A549 (cell line): ENCODE data around the gene EBF4. TPM values are rescaled to one million over a fixed set of nuclear protein-coding genes. Genes with fewer than 3 reads are reported as not detected.

Experiments
- ATAC-seq, 2 experiments: fragments of 200-7000 bp in 1 of 2; fragments of >200 bp in 1 of 2; cut with Nextera tagmentation in 1 of 2; cut with Tn5 transposase in 1 of 2; 3 replicates each; pipeline versions ENCODE4 v1.8.0 to v1.9.1; 2018 to 2020; ENCODE audit warnings: mild to moderate bottlenecking in 1 of 2, moderate library complexity in 1 of 2
- CTCF ChIA-PET: fragments of 300-600 bp; sonication (Branson Sonifier 250); formaldehyde crosslinking; extraction: SDS; loops from one replicate; lab custom pipeline; 2021; ENCODE audit warnings: antibody characterized with exemption, inconsistent platforms; lab: Yijun Ruan, JAX
- POLR2A ChIA-PET: fragments of 350-600 bp; formaldehyde crosslinking; extraction: SDS; loops from one replicate; lab custom pipeline; 2021; ENCODE audit warnings: antibody characterized with exemption, inconsistent platforms; lab: Yijun Ruan, JAX
- DNase-seq, 2 experiments: peaks; one replicate each; pipeline versions ENCODE4 v3.0.0 to v3.0.0-alpha.2; 2011 to 2016; ENCODE audit warnings: low read depth in 1 of 2, low spot score in 1 of 2
- FAIRE-seq: peaks from 2 replicates; lab custom pipeline; 2011; peaks lifted over from hg19 to GRCh38; lab: Jason Lieb, UNC
- H3K27ac ChIP-seq, 2 experiments: fragments of >200 bp; sonication (Bioruptor Twin); formaldehyde crosslinking; 3 replicates each; pipeline ENCODE4 v1.5.1; 2016 to 2017
- H3K4me1 ChIP-seq: fragments of >200 bp; sonication (Bioruptor Twin); formaldehyde crosslinking; 3 replicates; pipeline ENCODE4 v1.6.1; 2016
- H3K4me2 ChIP-seq: fragments of >200 bp; sonication (Bioruptor Twin); formaldehyde crosslinking; 3 replicates; pipeline ENCODE4 v1.6.1; 2016
- H3K4me3 ChIP-seq: fragments of >200 bp; sonication (Bioruptor Twin); formaldehyde crosslinking; 3 replicates; pipeline ENCODE4 v1.5.1; 2016
- H3K9me3 ChIP-seq: fragments of >200 bp; sonication (Bioruptor Twin); formaldehyde crosslinking; 3 replicates; pipeline ENCODE4 v1.6.1; 2016
- CHD2 ChIP-seq: fragments of 150-350 bp; IDR thresholded peaks from 2 replicates; pipeline ENCODE4 v1.6.1; 2014; ENCODE audit warnings: low read length; ENCODE audit not compliant: partially characterized antibody
- E2F6 ChIP-seq: IDR thresholded peaks from 2 replicates; pipeline ENCODE4 v1.6.1; 2012; ENCODE audit warnings: low read depth, borderline replicate concordance
- EP300 ChIP-seq, 2 experiments: fragments of >200 bp; sonication (Bioruptor Twin); formaldehyde crosslinking; IDR thresholded peaks; 2 replicates in 1 of 2; 3 replicates in 1 of 2; pipeline ENCODE4 v1.6.1; 2016 to 2017
- ESRRA ChIP-seq: fragments of 150-350 bp; IDR thresholded peaks from 2 replicates; pipeline ENCODE4 v1.6.1; 2014; ENCODE audit warnings: mild to moderate bottlenecking, low read length, borderline replicate concordance
- GATA3 ChIP-seq: IDR thresholded peaks from 2 replicates; pipeline ENCODE4 v1.6.1; 2012; ENCODE audit warnings: borderline replicate concordance
- HOXB5 ChIP-seq: fragments of 250-450 bp; sonication (Bioruptor Pico); IDR thresholded peaks from 2 replicates; pipeline ENCODE4 v1.5.0; 2020; ENCODE audit warnings: mild to moderate bottlenecking, moderate library complexity
- JUN ChIP-seq, 2 experiments: fragments of >200 bp; sonication (Bioruptor Twin); formaldehyde crosslinking; IDR thresholded peaks; 2 replicates in 1 of 2; 3 replicates in 1 of 2; pipeline ENCODE4 v1.6.1; 2016 to 2017
- JUNB ChIP-seq: fragments of >200 bp; sonication (Bioruptor Twin); formaldehyde crosslinking; IDR thresholded peaks from 2 replicates; pipeline ENCODE4 v1.6.1; 2016
- MAFK ChIP-seq: fragments of 450-650 bp; IDR thresholded peaks from 2 replicates; pipeline ENCODE4 v1.6.1; 2014; ENCODE audit not compliant: partially characterized antibody
- MAX ChIP-seq: IDR thresholded peaks from 2 replicates; pipeline ENCODE4 v1.6.1; 2012
- MAZ ChIP-seq: fragments of 150-350 bp; IDR thresholded peaks from 2 replicates; pipeline ENCODE4 v1.6.1; 2014; ENCODE audit warnings: antibody characterized with exemption, low read depth, low read length, borderline replicate concordance
- MYC ChIP-seq: IDR thresholded peaks from 2 replicates; pipeline ENCODE4 v1.6.1; 2012; ENCODE audit warnings: mild to moderate bottlenecking, inconsistent platforms, low read length, improper control_type of control experiment, borderline replicate concordance
- NR3C1 ChIP-seq: fragments of >200 bp; sonication (Bioruptor Twin); formaldehyde crosslinking; IDR thresholded peaks from 3 replicates; pipeline ENCODE4 v1.6.1; 2017
- RCOR1 ChIP-seq: fragments of 150-350 bp; IDR thresholded peaks from 2 replicates; pipeline ENCODE4 v1.6.1; 2014; ENCODE audit warnings: antibody characterized with exemption, low read length, low read depth
- REST ChIP-seq: fragments of 200-600 bp; sonication (generic); IDR thresholded peaks from 2 replicates; pipeline ENCODE4 v1.6.1; 2016; ENCODE audit warnings: antibody characterized with exemption, mild to moderate bottlenecking, moderate library complexity
- TFCP2L1 ChIP-seq: fragments of 250-450 bp; sonication (Bioruptor Pico); IDR thresholded peaks from 2 replicates; pipeline ENCODE4 v1.5.0; 2021; ENCODE audit warnings: mild to moderate bottlenecking
- USF2 ChIP-seq: fragments of 450-650 bp; IDR thresholded peaks from 2 replicates; pipeline ENCODE4 v1.6.1; 2014; ENCODE audit warnings: antibody characterized with exemption
- ZFP36 ChIP-seq: fragments of 450-650 bp; IDR thresholded peaks from 2 replicates; pipeline ENCODE4 v1.6.1; 2014; ENCODE audit warnings: borderline replicate concordance; ENCODE audit not compliant: partially characterized antibody
- ZNF302 ChIP-seq: fragments of 250-450 bp; sonication (Bioruptor Pico); IDR thresholded peaks from 2 replicates; pipeline ENCODE4 v1.9.0; 2021; ENCODE audit warnings: inconsistent platforms, mild to moderate bottlenecking, moderate library complexity
- WGBS: methylation state at CpG from one replicate; pipeline ENCODE4 v1.1.6; 2017; ENCODE audit errors: missing lambda C conversion rate; 5-methylcytosine and 5-hydroxymethylcytosine counted together
- polyA plus RNA-seq, 4 experiments: library from polyadenylated mRNA; depleted of rRNA in 3 of 4; stranded (reverse); fragments of >200 nt; fragmentation: RNase III in 1 of 4; extraction: RNeasy Plus Mini Kit Qiagen cat#74134 plus additional on column Dnase treatment in 1 of 4; gene quantifications; 2 replicates in 3 of 4; 3 replicates in 1 of 4; pipeline ENCODE4 v1.2.3, GENCODE V29; 2011 to 2017
- TF ChIP-seq, protein P1 (sequence below): IDR thresholded peaks from 2 replicates; pipeline ENCODE4 v1.6.1; 2012

EBF4 gene
- polyA plus RNA-seq, 2 of the 4 experiments (the other 2 are of a cell fraction) = 2.2 to 3.2 TPM

DNA sequence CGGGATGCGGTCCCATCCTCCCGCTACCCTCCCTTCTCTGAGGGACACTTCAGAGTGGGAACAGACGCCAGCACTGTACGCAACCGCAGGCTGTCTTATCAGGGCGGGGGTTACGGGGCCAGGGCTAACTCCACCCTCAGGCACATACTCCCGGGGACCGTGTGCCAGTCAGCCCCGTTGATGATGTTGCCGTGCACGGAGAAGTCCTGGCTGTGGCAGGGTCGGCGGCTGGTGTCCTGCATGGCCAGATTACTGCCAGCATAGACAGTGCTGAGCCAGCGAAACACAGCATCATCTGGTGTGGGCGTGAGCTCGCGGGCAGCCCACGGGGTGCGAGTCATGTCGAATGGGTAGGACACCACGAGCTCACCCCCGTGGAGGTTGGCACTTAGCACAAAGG is 102.9 kb downstream of the EBF4 start:
- Histone ChIP-seq H3K27ac (no peak overlapping the region), H3K4me3 (no peak overlapping the region), H3K4me2 (no peak overlapping the region), H3K4me1 (no peaks in the 10 kb centered on the region), H3K9me3 (no peaks in the 10 kb centered on the region; the same call in 2 of the 3 replicates)
- DNase-seq (no peak), ATAC-seq (no peak; a peak in 1 of 6 replicates), FAIRE-seq (no peak)
- ChIA-PET POLR2A (no interaction called here), CTCF (interaction anchor here (0.6 to 3.0 kb wide), 5 partner anchors 26 to 460 kb away, joined by 3 to 8 read pairs (median 5); no protein-coding TSS in a partner anchor)
- WGBS = 71% methylated on average over 16 of the region's 24 CpGs
- TF ChIP-seq MAFK = peak; percentile 72
- TF ChIP-seq RCOR1 = no peak
- no peak for TF ChIP-seq ESRRA

- 51% methylated on average over 20 of the region's 20 CpGs for WGBS
- TF ChIP-seq USF2 = no peak
- ATAC-seq (no peak), FAIRE-seq (no peak), DNase-seq (no peak)
- ChIA-PET CTCF (interaction anchor here (1.0 kb wide), 1 partner anchor 16 kb away, joined by 3 read pairs; no protein-coding TSS in a partner anchor), POLR2A (no interaction called here)
- no peak overlapping the region for H3K4me2 ChIP-seq
- H3K9me3 ChIP-seq = peaks cover 7% of the 10 kb centered on the region; the same call in 2 of the 3 replicates
- H3K27ac ChIP-seq = no peak overlapping the region
- no peak overlapping the region for H3K4me3 ChIP-seq
- H3K4me1 ChIP-seq = no peaks in the 10 kb centered on the region
Observed at GRCh38 chr20:2796011-2796660, 103.6 kb downstream of the EBF4 start.

DNA sequence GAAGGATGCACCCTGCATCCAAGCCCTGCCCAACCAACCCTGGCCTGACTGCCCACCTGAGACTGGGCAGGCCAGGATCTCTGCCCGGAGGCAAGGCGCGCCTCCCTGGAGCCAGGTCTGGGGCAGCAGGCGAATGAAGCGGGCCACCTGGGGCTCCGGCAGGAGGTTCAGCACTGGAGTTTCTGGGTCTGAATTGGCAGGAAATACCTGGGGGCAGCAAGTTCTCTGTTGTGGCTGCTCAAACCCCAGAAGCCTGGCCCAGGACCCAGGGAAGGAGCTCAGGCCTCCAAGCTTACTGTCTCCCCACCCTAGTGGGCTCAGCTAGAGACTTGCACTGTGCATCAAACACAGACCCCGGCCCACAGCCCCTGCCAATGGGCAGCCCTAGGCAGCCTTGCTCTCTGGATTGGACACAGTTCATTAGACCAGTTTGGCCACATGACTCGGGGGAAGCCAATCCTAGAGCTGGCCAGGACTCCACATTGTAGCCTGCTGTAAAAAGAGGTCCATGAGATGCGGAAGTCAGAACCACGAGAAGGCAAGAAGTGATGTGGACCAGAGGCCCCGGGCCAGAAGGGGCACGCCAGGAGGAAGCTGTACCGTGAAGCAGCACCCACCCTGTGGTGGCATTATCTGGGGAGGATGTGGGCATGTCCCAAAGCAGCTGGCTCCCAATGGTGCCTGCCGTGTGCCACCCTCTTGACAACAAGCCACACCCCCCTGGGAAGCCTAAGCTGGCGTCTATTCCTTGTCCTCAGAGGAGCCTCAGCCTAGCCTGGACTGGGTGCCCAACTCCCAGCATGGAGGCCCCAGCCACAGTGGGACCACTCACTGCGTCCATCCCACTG is 104.8 kb downstream of the EBF4 start:
- ChIA-PET CTCF (interaction anchor here (0.7 to 2.7 kb wide), 4 partner anchors 15 to 55 kb away, joined by 3 to 8 read pairs (median 4); no protein-coding TSS in a partner anchor), POLR2A (no interaction called here)
- ATAC-seq (no peak), FAIRE-seq (no peak), DNase-seq (no peak)
- H3K4me1 ChIP-seq = no peaks in the 10 kb centered on the region
- WGBS = 62% methylated on average over 16 of the region's 16 CpGs
- H3K4me3 ChIP-seq = no peak overlapping the region
- no peak overlapping the region for H3K27ac ChIP-seq
- H3K9me3 ChIP-seq = peaks cover 12% of the 10 kb centered on the region; the same call in 2 of the 3 replicates
- TF ChIP-seq TFCP2L1 = no peak
- no peak for TF ChIP-seq ZFP36
- no peak for TF ChIP-seq NR3C1
- TF ChIP-seq GATA3 = no peak
- TF ChIP-seq CHD2 = no peak
- TF ChIP-seq MAX = no peak
- no peak for TF ChIP-seq JUNB
- TF ChIP-seq ESRRA = no peak
- TF ChIP-seq JUN (IDR thresholded peaks at IDR 0.05) = no peak
- no peak for TF ChIP-seq ZNF302 (CRISPR knock-in tag)
- TF ChIP-seq MYC = no peak
- TF ChIP-seq MAFK = no peak
- TF ChIP-seq HOXB5 (CRISPR knock-in tag) = no peak
- no peak overlapping the region for H3K4me2 ChIP-seq

DNA sequence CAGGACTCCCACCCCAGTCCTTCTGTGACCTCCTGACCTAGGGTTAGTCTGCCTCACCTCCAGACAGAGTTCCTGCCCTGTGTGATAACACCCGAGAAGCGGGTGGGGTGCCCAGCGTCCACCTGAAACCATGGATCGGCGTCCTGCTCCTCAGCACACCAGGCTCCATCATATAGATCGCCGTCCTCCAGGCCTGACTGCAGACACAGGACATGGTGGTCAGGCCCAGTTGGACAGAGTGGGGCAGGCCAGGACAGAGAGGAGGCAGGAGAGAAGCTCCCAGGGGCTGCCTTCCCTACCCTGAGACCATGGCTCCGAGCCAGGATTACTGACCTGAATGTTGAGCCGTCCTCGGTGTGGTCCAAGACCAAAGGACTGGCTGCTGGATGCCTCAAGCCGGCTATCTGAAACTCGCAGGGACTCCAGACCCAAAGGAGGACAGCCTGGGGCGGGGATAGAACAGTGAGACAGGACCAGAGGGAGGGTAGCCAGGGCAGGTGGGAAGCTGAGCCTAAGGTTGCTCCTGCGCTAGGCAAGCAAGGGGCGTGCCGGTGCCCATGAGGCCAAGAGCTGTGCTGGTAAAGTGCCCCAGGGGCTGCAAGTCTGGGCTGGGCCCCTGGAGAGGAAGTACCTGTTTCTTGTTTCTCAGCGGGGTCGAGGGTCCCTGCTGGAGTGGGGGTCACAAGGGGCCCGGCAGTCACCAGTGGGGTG is 105.7 kb downstream of the EBF4 start:
- ATAC-seq = no peak
- TF ChIP-seq MAZ (no peak), CHD2 (no peak), E2F6 (no peak), REST (no peak), EP300 (IDR thresholded peaks at IDR 0.05) (no peak), JUN (IDR thresholded peaks at IDR 0.05) (no peak)
- TF ChIP-seq, protein P1, sequence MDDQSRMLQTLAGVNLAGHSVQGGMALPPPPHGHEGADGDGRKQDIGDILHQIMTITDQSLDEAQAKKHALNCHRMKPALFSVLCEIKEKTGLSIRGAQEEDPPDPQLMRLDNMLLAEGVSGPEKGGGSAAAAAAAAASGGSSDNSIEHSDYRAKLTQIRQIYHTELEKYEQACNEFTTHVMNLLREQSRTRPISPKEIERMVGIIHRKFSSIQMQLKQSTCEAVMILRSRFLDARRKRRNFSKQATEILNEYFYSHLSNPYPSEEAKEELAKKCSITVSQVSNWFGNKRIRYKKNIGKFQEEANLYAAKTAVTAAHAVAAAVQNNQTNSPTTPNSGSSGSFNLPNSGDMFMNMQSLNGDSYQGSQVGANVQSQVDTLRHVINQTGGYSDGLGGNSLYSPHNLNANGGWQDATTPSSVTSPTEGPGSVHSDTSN = no peak

More for the DNA sequence above, 105.7 kb downstream of the EBF4 start:
- 73% methylated on average over 19 of the region's 19 CpGs for WGBS
- peaks cover 15% of the 10 kb centered on the region; the same call in 2 of the 3 replicates for H3K9me3 ChIP-seq
- no peak overlapping the region for H3K27ac ChIP-seq
- DNase-seq (no peak), FAIRE-seq (no peak)
- no peak overlapping the region for H3K4me2 ChIP-seq
- CTCF ChIA-PET = interaction anchor here (0.7 to 2.7 kb wide), 5 partner anchors 14 to 54 kb away, joined by 3 to 8 read pairs (median 4); no protein-coding TSS in a partner anchor
- H3K4me3 ChIP-seq = no peak overlapping the region
- POLR2A ChIA-PET = no interaction called here
- no peaks in the 10 kb centered on the region for H3K4me1 ChIP-seq
